KOPT-K1 (cell line): Measurements from ENCODE around the gene SH2D1A.
A peak's percentile ranks its signal among the peaks of the same experiment; 100 is the strongest.

Experiments used
- H3K27ac ChIP-seq: fragments of 200-600 bp; sonication (generic); 2 replicates; pipeline ENCODE4 v1.5.1; 2016; ENCODE audit warnings: antibody characterized with exemption, mild to moderate bottlenecking, low read depth, low read length; ENCODE audit not compliant: poor library complexity, severe bottlenecking
- H3K36me3 ChIP-seq: fragments of 200-600 bp; sonication (generic); 2 replicates; pipeline ENCODE4 v1.5.1; 2017; ENCODE audit warnings: antibody characterized with exemption, mild to moderate bottlenecking, low read length, moderate library complexity; ENCODE audit not compliant: insufficient read depth
- H3K9me3 ChIP-seq: fragments of 200-600 bp; sonication (generic); 2 replicates; pipeline ENCODE4 v1.5.1; 2017; ENCODE audit warnings: antibody characterized with exemption, low read length, mild to moderate bottlenecking; ENCODE audit not compliant: insufficient read depth, poor library complexity, severe bottlenecking

The SH2D1A gene

DNA sequence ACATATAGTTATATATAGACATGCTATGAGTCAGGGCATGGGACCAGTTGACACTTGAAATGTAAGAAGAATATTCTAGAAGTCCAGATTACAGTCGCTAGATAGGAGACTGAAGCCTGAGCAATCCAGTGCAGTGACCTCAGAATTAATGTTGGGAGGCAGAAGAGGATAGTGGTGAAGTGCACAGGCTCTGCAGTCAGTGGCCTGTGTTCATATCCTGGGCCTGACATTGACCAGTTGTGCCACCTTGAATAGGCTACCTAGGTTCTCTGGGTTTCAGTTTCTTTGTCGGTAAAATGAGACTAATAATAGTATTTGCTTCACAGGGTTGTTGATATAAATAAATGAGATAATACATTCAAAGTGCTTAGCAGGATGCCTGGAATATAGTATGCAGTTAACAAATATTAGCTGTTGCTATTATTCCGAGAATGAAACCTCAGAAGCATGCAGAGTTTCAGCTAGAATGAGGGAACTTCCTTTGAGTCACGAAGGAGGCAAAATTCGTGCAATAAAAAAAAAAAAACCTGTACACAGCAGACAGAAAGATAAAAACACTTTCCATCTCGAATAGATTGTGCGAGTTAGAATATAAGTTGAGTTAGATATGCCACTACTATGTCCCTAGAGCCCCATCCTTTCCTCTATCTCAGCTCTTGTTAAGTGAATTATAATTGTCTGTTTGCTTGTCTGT is 4.0 kb upstream of the SH2D1A start:
- no peaks in the 10 kb centered on the region for H3K9me3 ChIP-seq
- H3K27ac ChIP-seq = peak overlapping the region; percentile 93
- H3K36me3 ChIP-seq = no peaks in the 10 kb centered on the region

DNA sequence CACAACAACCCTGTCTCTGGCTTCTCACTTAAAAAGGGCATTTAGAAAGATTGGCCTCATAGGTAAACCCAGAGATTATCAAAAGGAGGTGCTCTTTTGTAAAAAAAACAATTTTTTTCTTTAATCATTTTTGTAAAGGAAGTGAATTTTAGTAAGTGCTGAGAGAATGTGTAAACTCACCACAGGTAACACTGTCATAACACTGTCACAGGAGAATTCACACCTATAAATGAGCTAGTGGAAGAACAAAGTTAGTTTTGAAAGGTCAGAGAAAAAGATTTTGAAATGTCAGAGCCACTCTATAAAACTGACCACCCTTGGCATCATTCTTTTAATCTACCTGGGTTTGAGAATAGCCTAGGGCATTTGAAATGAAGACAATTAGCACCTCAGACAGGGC is 3.3 kb upstream of the SH2D1A start:
- Histone ChIP-seq H3K27ac (peak overlapping the region; percentile 93), H3K36me3 (no peaks in the 10 kb centered on the region), H3K9me3 (no peaks in the 10 kb centered on the region)

DNA sequence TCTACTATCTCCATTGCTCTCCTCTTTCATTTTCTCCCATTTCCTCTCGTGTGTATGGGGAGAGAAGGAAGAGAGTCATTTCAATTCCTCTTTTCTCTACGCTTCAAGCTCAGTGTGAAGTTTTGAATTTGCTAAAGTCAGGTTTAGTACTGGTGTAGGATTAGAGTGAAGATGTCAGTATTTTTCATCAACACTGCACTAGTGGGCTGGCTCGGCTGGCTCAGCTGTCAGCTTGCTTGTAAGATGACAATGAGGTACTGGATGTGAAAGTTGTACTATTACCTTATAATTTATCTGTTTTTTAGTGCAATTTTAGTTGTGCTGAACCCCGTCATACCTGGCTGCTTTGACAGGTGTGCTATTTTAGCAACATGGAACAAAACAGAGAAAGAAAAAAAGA is 2.1 kb upstream of the SH2D1A start:
- no peaks in the 10 kb centered on the region; the same call in 1 of the 2 replicates for H3K36me3 ChIP-seq
- H3K9me3 ChIP-seq = no peaks in the 10 kb centered on the region
- peak overlapping the region; percentile 93 for H3K27ac ChIP-seq

DNA sequence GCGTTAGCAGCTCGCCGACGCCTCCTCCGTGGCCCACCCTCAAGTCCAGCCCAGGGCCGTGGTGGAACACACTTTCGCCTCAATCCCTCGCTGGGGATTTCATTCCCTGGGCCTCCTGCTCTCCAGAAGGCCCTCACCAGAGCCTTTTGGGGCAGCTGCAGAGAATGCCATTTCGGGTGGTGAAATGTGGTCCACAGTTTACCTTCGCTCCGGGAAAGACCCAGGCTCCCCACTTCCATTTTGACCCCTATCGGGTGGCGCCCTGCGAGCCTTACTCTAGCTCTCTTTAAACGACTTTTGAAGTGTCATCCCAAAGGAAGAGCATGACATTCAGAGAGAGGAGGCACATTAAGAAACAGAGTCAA is 496 bp downstream of the SH2D1A start:
- H3K27ac ChIP-seq = peak overlapping the region; percentile 93
- peaks cover 7% of the 10 kb centered on the region for H3K36me3 ChIP-seq
- H3K9me3 ChIP-seq = no peaks in the 10 kb centered on the region

DNA sequence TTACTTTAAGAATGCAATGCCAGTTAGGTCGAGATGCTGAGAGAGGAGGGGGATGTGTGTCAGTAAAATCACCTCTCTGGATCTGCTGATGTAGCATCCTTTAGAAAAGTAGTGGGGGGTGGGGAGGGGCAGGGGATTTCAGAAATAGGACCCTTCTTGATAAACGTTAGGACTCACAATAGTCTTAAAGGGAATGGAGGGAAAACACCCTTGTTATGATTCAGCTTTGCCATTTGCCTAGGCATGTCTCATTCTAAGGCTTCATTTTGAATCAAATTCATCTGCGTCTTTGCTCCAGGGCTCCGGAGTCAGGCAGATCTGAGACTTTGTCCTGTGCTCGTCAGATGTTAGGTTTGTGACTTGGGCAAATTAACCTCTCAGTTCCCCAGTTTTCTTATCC is 879 bp downstream of the SH2D1A start:
- Histone ChIP-seq H3K27ac (peak overlapping the region; percentile 93), H3K36me3 (peaks cover 7% of the 10 kb centered on the region), H3K9me3 (no peaks in the 10 kb centered on the region)

DNA sequence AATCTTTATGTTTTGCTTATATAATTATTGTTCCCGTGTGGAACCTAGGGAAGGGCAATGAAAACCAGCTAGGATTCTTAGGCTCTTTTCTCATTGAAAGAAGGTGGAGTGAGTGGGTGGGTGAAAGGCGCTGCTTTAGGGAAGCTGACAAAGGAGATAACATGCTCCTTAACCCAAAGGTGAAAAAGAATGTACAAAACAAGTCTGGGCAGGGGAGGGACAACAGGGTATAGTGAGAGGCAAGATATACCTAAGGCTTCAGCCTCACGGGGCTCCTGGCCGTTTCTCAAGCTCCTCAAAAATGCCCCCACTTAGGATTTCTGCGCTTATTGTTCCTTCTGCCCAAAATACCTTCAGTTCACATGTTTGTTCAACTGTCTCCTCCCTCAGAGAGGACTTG is 1.8 kb downstream of the SH2D1A start:
- peaks cover 7% of the 10 kb centered on the region for H3K36me3 ChIP-seq
- no peaks in the 10 kb centered on the region for H3K9me3 ChIP-seq
- peak overlapping the region; percentile 93 for H3K27ac ChIP-seq

DNA sequence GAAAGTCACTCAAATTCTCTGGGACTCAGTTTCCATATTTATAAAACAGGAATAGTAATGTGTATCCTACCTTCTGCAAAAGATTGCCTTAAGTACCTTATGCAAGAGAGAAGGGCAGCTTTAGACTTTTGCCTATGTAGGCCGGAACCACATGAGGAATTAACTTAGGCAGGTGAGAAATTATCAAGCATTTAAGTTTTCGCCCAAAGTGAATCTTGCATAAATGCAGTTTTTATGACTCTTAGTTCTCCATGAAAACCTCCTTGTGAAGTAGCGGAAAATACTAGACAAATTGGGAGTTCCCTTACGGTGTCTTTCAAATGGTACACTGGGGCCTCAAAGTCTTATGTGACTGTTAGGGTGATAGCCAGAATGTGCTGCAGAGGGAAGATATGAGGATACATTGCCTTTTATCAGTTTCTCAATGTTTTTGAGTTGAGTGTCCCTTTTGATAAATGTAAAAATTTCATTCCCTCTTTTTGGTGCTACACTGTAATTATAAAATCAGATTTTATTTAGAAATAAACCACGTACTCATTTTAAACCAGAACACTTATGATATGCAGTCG is 2.6 kb downstream of the SH2D1A start:
- Histone ChIP-seq H3K9me3 (no peaks in the 10 kb centered on the region), H3K27ac (peak overlapping the region; percentile 93), H3K36me3 (peaks cover 8% of the 10 kb centered on the region)

DNA sequence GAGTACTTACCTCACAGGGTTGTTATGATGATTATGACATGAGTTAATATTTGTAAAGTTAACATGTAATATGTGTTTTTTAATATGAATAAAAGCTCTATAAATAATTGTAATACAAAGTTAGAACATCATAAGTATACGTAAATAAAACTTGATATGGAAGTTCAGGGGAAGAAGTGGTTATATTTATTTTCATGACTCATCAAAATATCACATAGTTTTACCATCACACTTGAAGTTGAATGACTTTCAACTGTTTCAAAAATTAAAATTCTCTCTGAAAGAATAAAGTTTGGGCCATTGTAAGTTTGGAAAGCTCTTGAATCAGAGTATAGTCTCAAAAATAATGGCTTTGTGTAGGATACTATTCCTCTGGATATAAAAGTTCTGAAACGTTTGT is 8.3 kb downstream of the SH2D1A start:
- Histone ChIP-seq H3K27ac (peak overlapping the region; percentile 99), H3K36me3 (peaks cover 12% of the 10 kb centered on the region), H3K9me3 (no peaks in the 10 kb centered on the region)

DNA sequence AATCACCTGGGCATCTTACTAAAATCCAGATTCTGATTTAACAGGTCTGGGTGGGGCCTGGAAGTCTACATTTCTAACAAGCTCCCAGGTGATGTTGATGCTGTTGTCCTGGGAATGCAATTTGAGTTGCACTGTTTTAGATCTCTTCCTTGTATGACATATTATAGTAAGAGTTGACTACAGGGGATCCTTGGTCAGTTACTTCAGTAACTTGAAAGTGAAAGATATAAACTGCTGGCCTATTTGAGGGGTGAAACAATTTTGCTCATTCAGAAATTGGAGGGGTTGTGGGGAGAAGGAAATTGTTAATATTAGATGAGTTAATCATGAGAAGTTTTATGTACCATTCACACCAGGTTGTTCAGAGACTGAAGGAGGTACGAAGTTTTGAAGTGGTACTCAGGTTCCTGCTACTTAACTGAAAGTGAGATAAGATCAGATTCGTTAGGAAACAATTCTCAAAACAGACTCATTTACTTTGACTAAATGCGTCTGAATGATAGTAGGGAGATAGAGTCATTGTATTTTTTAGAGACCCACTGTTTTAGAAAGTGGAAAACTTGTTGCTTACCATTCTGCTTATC is 12.5 kb downstream of the SH2D1A start:
- Histone ChIP-seq H3K27ac (peak overlapping the region; percentile 99), H3K9me3 (no peaks in the 10 kb centered on the region), H3K36me3 (peaks cover 33% of the 10 kb centered on the region)

DNA sequence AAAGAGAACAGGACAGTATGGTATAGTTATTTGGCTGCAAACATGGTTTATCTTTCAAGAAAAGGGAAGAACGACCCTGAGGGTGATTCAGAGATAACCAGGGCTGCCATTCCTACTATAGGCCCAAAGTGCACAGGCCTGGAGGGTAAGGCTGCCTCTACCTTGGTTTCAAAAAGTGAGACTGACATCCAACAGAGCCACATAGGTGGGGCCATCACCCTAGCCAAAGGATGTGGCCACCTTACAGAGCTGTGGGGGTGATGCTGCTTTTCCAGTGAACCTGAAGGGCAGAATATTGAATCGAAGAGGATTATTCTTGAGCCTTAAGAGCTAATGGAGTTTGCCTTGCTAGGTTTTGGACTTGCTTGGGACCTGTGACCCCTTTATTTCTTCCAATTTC is 15.7 kb downstream of the SH2D1A start:
- Histone ChIP-seq H3K9me3 (no peaks in the 10 kb centered on the region), H3K27ac (peak overlapping the region; percentile 99)

DNA sequence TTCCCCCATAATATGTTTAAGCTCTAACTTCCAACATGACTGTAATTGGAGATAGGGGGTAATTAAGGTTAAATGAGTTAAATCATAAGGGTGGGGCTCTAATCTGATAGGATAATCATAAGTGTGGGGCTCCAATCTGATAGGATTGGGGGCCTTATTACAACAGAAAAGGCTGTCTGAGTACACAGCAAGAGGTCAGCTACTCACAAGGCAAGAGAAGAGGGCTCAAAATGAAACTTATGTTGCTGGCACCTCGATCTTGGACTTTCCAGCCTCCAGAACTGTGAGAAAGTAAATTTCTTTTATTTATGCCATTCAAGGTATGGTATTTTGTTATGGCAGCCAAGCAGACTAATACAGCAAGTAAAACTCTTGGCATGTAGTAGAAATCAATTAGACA is 16.4 kb downstream of the SH2D1A start:
- Histone ChIP-seq H3K9me3 (no peaks in the 10 kb centered on the region), H3K27ac (peak overlapping the region; percentile 99), H3K36me3 (peaks cover 66% of the 10 kb centered on the region)

More for the DNA sequence above, 15.7 kb downstream of the SH2D1A start:
- peaks cover 59% of the 10 kb centered on the region for H3K36me3 ChIP-seq

DNA sequence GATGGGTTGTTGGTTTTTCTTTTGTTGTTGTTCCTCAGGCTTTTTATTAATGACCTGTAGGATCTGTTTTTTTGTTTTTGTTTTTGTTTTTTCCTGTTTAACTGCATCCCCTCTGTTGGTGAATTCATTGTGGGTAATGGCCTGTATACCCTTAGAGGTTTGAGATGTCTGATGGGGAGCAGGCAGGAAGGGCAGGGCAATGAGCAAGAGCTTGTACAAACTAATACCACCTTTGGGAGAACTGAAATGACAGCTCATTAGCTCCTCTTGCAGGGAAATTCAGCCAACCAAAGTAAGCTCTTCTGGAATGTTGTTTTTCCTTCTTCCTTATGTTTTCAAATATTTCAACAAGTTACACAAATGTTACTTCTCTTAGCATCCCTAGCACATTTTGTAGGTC is 23.4 kb downstream of the SH2D1A start:
- Histone ChIP-seq H3K36me3 (peaks cover 96% of the 10 kb centered on the region), H3K27ac (peak overlapping the region; percentile 57), H3K9me3 (no peaks in the 10 kb centered on the region)

DNA sequence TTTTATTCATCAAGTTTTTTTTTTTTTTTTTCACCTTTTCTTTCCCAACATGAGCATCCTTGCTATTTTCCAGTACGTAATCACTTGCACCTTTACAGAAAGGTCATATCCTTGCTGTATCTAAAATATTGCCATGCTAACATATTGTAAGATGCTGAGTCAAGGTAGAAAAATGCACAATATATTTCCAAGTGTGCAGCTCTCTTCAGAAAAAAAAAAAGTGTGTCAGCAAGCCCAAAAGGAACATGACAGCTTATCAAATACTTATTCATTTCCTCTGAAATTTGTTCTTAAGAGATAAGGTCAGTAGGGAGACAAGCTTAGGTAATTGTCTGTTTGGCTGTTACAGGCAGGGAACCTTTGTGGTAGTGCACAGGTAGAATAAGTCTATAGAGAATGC is 27.0 kb downstream of the SH2D1A start:
- Histone ChIP-seq H3K9me3 (no peaks in the 10 kb centered on the region), H3K36me3 (peaks cover 64% of the 10 kb centered on the region), H3K27ac (peak overlapping the region; percentile 53)

DNA sequence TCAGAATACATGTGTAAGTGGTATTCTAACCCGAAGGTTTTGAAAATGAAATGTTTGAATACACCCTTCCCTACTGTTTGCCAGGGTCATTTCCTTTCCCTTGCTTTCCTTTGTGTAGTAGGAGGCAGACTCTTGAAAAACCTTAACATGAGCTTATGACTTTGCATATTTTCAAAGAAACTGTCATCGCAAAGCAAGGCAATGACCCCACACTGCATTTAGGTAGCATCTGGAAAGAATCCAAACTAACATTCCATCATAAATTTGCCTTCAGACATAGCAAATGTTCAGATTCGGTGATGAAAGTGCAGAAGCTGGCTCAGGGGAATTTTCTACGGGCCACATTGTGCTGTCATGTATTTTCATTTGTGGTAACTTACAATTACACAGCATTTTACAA is 32.3 kb downstream of the SH2D1A start:
- peak overlapping the region; percentile 99 for H3K27ac ChIP-seq
- no peaks in the 10 kb centered on the region for H3K9me3 ChIP-seq
- H3K36me3 ChIP-seq = peaks cover 30% of the 10 kb centered on the region

DNA sequence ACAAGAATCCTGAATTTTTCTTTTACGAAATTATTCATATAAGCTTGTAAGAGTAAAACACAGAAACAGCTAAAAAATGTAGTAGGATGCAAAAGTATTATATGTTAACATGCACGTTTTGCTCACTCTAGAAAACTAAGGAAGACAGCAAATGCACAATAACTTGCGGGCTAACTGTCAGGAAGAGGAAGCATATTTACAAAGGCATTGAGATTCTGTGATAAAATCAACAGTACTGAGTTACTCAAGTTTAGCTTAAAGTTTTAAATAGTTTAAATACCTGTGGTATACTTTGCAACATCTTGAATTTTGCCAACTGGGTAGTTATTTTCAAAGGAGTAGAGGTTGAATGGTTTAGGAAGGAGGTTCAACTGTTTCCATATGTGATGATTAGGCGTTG is 37.0 kb downstream of the SH2D1A start:
- H3K36me3 ChIP-seq = peaks cover 46% of the 10 kb centered on the region
- peak overlapping the region; percentile 99 for H3K27ac ChIP-seq
- no peaks in the 10 kb centered on the region for H3K9me3 ChIP-seq

DNA sequence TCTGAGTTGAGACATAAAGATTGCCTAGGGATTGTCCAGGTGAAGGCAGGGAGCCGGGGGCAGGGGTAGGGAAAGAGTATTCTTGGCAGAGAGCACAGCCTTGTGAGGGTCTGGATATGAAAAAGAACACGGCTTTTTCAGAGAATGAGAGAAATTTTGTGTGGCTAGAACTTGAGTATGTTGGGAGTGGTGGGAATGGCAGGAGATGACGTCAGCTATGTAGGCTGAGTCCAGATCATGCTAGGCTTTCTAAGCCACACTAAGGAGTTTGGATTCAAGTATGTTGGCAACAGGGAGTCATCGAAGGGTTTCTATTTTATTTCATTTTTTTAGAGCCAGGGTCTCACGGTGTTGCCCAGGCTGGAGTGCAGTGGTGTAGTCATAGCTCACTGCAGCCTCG is 40.0 kb downstream of the SH2D1A start:
- Histone ChIP-seq H3K27ac (peak overlapping the region; percentile 99), H3K9me3 (no peaks in the 10 kb centered on the region), H3K36me3 (peaks cover 43% of the 10 kb centered on the region)
